Endothelial cell of umbilical vein (primary cell): Measurements from ENCODE around the gene FGF3. TPM values are rescaled to one million over a fixed set of nuclear protein-coding genes. Genes with fewer than 3 reads are reported as not detected.

ENCODE experiments used
- BruUV-seq: library from RNA; stranded (reverse); fragments of 400-500 nt; replicated peaks from 2 replicates; lab custom pipeline; 2021; lab: Mats Ljungman, UMichigan
- CTCF ChIA-PET: fragments of 300-600, 350-600 bp; sonication (Branson Sonifier 250); formaldehyde crosslinking; loops from one replicate; lab custom pipeline; 2021; ENCODE audit warnings: antibody characterized with exemption, inconsistent platforms; lab: Charles Lee
- POLR2A ChIA-PET: fragments of 300-600, 350-600 bp; sonication (Branson Sonifier 250); formaldehyde crosslinking; loops from one replicate; lab custom pipeline; 2021; ENCODE audit warnings: antibody characterized with exemption, inconsistent platforms; lab: Charles Lee
- DNase-seq: peaks from one replicate; pipeline ENCODE4 v3.0.0-alpha.2; 2011; ENCODE audit warnings: low read depth, low spot score
- FAIRE-seq: peaks from 2 replicates; lab custom pipeline; 2011; peaks lifted over from hg19 to GRCh38; lab: Jason Lieb, UNC
- H2AFZ ChIP-seq: 2 replicates; pipeline ENCODE4 v1.6.0; 2012; ENCODE audit warnings: low read depth, low read length, control low read depth, inconsistent platforms
- H3K27ac ChIP-seq: 2 replicates; pipeline ENCODE4 v1.5.1; 2011; ENCODE audit warnings: low read depth, mild to moderate bottlenecking, control low read depth, low read length, moderate library complexity; ENCODE audit not compliant: insufficient read depth
- H3K27me3 ChIP-seq, 2 experiments: 2 replicates each; pipeline versions ENCODE4 v1.6.0 to v1.6.1; 2011; ENCODE audit warnings: low read length in 2 of 2, mixed read lengths in 1 of 2; ENCODE audit not compliant: control insufficient read depth in 2 of 2, insufficient read depth in 2 of 2
- H3K36me3 ChIP-seq, 2 experiments: 2 replicates in 1 of 2; 3 replicates in 1 of 2; pipeline ENCODE4 v1.5.1; 2011; ENCODE audit warnings: low read length in 2 of 2, mild to moderate bottlenecking in 1 of 2, moderate library complexity in 1 of 2; ENCODE audit not compliant: control insufficient read depth in 2 of 2, insufficient read depth in 2 of 2; ENCODE audit errors: extremely low read depth in 1 of 2
- H3K4me1 ChIP-seq: 3 replicates; pipeline ENCODE4 v1.5.1; 2011; ENCODE audit warnings: mild to moderate bottlenecking, low read length; ENCODE audit not compliant: control insufficient read depth, insufficient read depth; ENCODE audit errors: extremely low read depth
- H3K4me2 ChIP-seq: 2 replicates; pipeline ENCODE4 v1.6.1; 2011; ENCODE audit warnings: low read length, control low read depth, mixed read lengths; ENCODE audit not compliant: insufficient read depth
- H3K4me3 ChIP-seq, 3 experiments: fragments of 200-600 bp in 1 of 3; sonication (generic), shearing (Covaris generic) in 1 of 3; replicated peaks in 1 of 3; 2 replicates each; pipeline ENCODE4 v1.5.1; 2011 to 2016; ENCODE audit warnings: control low read depth in 3 of 3, low read length in 3 of 3, mild to moderate bottlenecking in 2 of 3, inconsistent platforms in 1 of 3, low read depth in 1 of 3, moderate library complexity in 1 of 3; ENCODE audit not compliant: insufficient read depth in 1 of 3
- H3K79me2 ChIP-seq: 2 replicates; pipeline ENCODE4 v1.6.0; 2012; ENCODE audit warnings: low read length, inconsistent platforms; ENCODE audit not compliant: control insufficient read depth, insufficient read depth
- H3K9ac ChIP-seq: replicated peaks from 2 replicates; pipeline ENCODE3; 2011; ENCODE audit warnings: low read length, control low read depth; ENCODE audit not compliant: insufficient read depth; ENCODE audit errors: extremely low read depth
- H3K9me1 ChIP-seq: replicated peaks from 3 replicates; pipeline ENCODE4 v1.6.0; 2011; ENCODE audit warnings: mild to moderate bottlenecking, low read length; ENCODE audit not compliant: control insufficient read depth, insufficient read depth; ENCODE audit errors: extremely low read depth
- H3K9me3 ChIP-seq: replicated peaks from 2 replicates; pipeline ENCODE4 v1.5.1; 2012; ENCODE audit warnings: low read length, inconsistent platforms; ENCODE audit not compliant: control insufficient read depth, insufficient read depth
- H4K20me1 ChIP-seq: replicated peaks from 2 replicates; pipeline ENCODE3; 2011; ENCODE audit warnings: mild to moderate bottlenecking, low read length; ENCODE audit not compliant: control insufficient read depth, insufficient read depth; ENCODE audit errors: extremely low read depth
- EZH2 ChIP-seq: IDR thresholded peaks from 2 replicates; pipeline ENCODE4 v1.6.1; 2012; ENCODE audit warnings: borderline replicate concordance, low read depth, mild to moderate bottlenecking, moderate library complexity, low read length, inconsistent platforms; ENCODE audit not compliant: severe bottlenecking
- FOS ChIP-seq: IDR thresholded peaks from 2 replicates; pipeline ENCODE4 v1.6.1; 2011; ENCODE audit warnings: mild to moderate bottlenecking, low read length, moderate library complexity, borderline replicate concordance; ENCODE audit not compliant: insufficient read depth
- GATA2 ChIP-seq: IDR thresholded peaks from 2 replicates; pipeline ENCODE4 v1.7.0; 2011; ENCODE audit warnings: low read depth, mild to moderate bottlenecking, moderate library complexity, mixed read lengths, low read length; ENCODE audit not compliant: insufficient read length, insufficient read depth
- JUN ChIP-seq: IDR thresholded peaks from 2 replicates; pipeline ENCODE4 v1.6.1; 2011; ENCODE audit warnings: borderline replicate concordance, low read depth; ENCODE audit not compliant: insufficient read length, insufficient read depth
- MYC ChIP-seq: IDR thresholded peaks from one replicate; pipeline ENCODE4 v1.6.1; 2011; ENCODE audit warnings: mild to moderate bottlenecking, low read depth, low read length
- POLR2A ChIP-seq: IDR thresholded peaks from 2 replicates; pipeline ENCODE4 v1.6.1; 2012; ENCODE audit warnings: low read depth, mild to moderate bottlenecking, control low read depth, low read length
- POLR2AphosphoS5 ChIP-seq: IDR thresholded peaks from 2 replicates; pipeline ENCODE4 v1.6.1; 2012; ENCODE audit warnings: low read depth, mild to moderate bottlenecking, control low read depth, low read length, moderate library complexity; ENCODE audit not compliant: insufficient read depth
- dilution Hi-C: fragments of 300-500 bp; cut with MboI; formaldehyde crosslinking; loops from one replicate; pipeline ENCODE4 v1.15.0; 2019; ENCODE audit warnings: low sequenced_read_pairs; ENCODE audit not compliant: extremely low pct_ligation_motif_present
- intact Hi-C: fragments of 100-400 bp; cut with micrococcal nuclease; formaldehyde crosslinking; loops from one replicate; pipeline ENCODE4 v1.10.0; 2022
- polyA plus RNA-seq, 4 experiments: library from polyadenylated mRNA; depleted of rRNA in 3 of 4; stranded (reverse) in 3 of 4; unstranded in 1 of 4; fragments of >200 nt; gene quantifications; 2 replicates each; pipeline versions ENCODE4 v1.2.1 to v1.2.3, GENCODE V29; 2011 to 2012; ENCODE audit warnings: missing spikeins in 1 of 4
- total RNA-seq: library from RNA; stranded (reverse); gene quantifications from 2 replicates; pipeline ENCODE4 v1.2.3, GENCODE V29; 2021
- TF ChIP-seq, protein P1 (sequence below), 2 donors: IDR thresholded peaks; 1 replicate in 1 of 2; 2 replicates in 1 of 2; pipeline ENCODE4 v1.5.1; 2011; ENCODE audit warnings: low read length in 2 of 2, mild to moderate bottlenecking in 2 of 2, moderate library complexity in 2 of 2, control low read depth in 1 of 2, inconsistent platforms in 1 of 2, low read depth in 1 of 2; ENCODE audit not compliant: insufficient read depth in 1 of 2; ENCODE audit errors: extremely low read depth in 1 of 2
- TF ChIP-seq, protein P2 (sequence below): IDR thresholded peaks from 2 replicates; pipeline ENCODE4 v1.6.1; 2011; ENCODE audit not compliant: insufficient read depth, insufficient read length

Gene FGF3
- total and polyA plus RNA-seq, 2 donors (not counting 3 experiments of a cell fraction or from before 2014, with no cell fraction given), result not detected

DNA sequence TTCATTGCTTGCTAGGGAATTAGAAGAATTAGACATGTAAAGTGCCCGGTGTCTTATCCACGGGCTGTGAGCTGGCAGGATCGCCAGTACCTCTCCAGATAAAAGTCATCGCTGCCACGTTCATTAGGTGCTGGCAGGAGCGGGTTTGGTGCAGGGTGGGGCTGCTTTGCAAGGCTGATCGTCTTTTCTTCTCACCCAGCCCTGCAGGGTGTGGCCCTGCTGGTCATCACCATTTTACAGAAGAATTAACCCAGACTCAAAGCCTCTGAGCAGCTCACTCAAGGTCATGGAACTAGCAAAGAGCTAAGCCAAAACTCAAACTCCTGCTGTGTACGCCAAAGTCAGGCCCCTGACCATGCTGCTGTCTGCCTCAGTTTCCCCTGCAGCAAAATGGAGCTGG lies 38.0 kb downstream of the FGF3 start:
- intact Hi-C loops, result no loop called here
- FAIRE-seq, result no peak

More for the DNA sequence above, 38.0 kb downstream of the FGF3 start:
- CTCF ChIA-PET, result no interaction called here
- Histone ChIP-seq H3K4me1 (no peaks in the 10 kb centered on the region), H3K4me2 (no peak overlapping the region), H3K9ac (no peak overlapping the region), H3K79me2 (no peaks in the 10 kb centered on the region), H3K27ac (no peak overlapping the region), H4K20me1 (no peaks in the 10 kb centered on the region), H3K27me3 (peaks cover 3 to 11% of the 10 kb centered on the region in 2 experiments), H3K9me3 (no peaks in the 10 kb centered on the region), H3K4me3 (no peak overlapping the region), H3K9me1 (no peaks in the 10 kb centered on the region), H2AFZ (no peak overlapping the region), H3K36me3 (no peaks in the 10 kb centered on the region)
- POLR2A ChIA-PET, result no interaction called here
- no peak for DNase-seq
- dilution Hi-C loops, result no loop called here
- no TSS peak for BruUV-seq
- TF ChIP-seq, protein P1, sequence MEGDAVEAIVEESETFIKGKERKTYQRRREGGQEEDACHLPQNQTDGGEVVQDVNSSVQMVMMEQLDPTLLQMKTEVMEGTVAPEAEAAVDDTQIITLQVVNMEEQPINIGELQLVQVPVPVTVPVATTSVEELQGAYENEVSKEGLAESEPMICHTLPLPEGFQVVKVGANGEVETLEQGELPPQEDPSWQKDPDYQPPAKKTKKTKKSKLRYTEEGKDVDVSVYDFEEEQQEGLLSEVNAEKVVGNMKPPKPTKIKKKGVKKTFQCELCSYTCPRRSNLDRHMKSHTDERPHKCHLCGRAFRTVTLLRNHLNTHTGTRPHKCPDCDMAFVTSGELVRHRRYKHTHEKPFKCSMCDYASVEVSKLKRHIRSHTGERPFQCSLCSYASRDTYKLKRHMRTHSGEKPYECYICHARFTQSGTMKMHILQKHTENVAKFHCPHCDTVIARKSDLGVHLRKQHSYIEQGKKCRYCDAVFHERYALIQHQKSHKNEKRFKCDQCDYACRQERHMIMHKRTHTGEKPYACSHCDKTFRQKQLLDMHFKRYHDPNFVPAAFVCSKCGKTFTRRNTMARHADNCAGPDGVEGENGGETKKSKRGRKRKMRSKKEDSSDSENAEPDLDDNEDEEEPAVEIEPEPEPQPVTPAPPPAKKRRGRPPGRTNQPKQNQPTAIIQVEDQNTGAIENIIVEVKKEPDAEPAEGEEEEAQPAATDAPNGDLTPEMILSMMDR (IDR thresholded peaks at IDR 0.05; ENCODE audit: extremely low read depth in 1 of 2, insufficient read depth in 1 of 2, low read depth in 1 of 2, low read length in 2 of 2), result no peak
- no peak for TF ChIP-seq MYC
- TF ChIP-seq EZH2, result no peak
- no peak for TF ChIP-seq POLR2AphosphoS5
- TF ChIP-seq, protein P2, sequence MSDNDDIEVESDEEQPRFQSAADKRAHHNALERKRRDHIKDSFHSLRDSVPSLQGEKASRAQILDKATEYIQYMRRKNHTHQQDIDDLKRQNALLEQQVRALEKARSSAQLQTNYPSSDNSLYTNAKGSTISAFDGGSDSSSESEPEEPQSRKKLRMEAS, result no peak
- TF ChIP-seq JUN, result no peak
- no peak for TF ChIP-seq POLR2A
- no peak for TF ChIP-seq FOS
- no peak for TF ChIP-seq GATA2
